GM12878 (cell line): ENCODE results near the gene VAT1.

Source experiments
- ELK1 ChIP-seq: IDR thresholded peaks from 2 replicates; pipeline ENCODE4 v1.6.1; 2012; ENCODE audit warnings: low read depth, low read length, improper control_type of control experiment
- ETV6 ChIP-seq, 2 experiments: fragments of 450-650 bp in 1 of 2; IDR thresholded peaks in 1 of 2; conservative IDR thresholded peaks in 1 of 2; 2 replicates each; pipeline ENCODE4 v1.6.1; 2014; ENCODE audit warnings: antibody characterized with exemption in 1 of 2, borderline replicate concordance in 1 of 2, low read depth in 1 of 2, mild to moderate bottlenecking in 1 of 2, moderate library complexity in 1 of 2
- NR2C1 ChIP-seq: fragments of 450-650 bp; IDR thresholded peaks from 2 replicates; pipeline ENCODE4 v1.6.1; 2017; ENCODE audit warnings: antibody characterized with exemption, mild to moderate bottlenecking, moderate library complexity
- RELB ChIP-seq: fragments of 450-650 bp; IDR thresholded peaks from 2 replicates; pipeline ENCODE4 v1.6.1; 2017; ENCODE audit warnings: low read depth, mild to moderate bottlenecking, moderate library complexity
- ZNF384 ChIP-seq: IDR thresholded peaks from 2 replicates; pipeline ENCODE4 v1.6.1; 2012; ENCODE audit warnings: low read depth, mild to moderate bottlenecking, low read length, improper control_type of control experiment, borderline replicate concordance

- TF ChIP-seq ETV6 (conservative IDR thresholded peaks at IDR 0.05 in 1 of 2, IDR thresholded peaks at IDR 0.05 in 1 of 2; ENCODE audit: borderline replicate concordance in 1 of 2, low read depth in 1 of 2) (no peak), ELK1 (no peak), RELB (no peak), ZNF384 (no peak), NR2C1 (no peak)
Observed at GRCh38 chr17:43028221-43028861, 6.2 kb upstream of the VAT1 start.
